IMR-90 (cell line): ENCODE data around the gene TRMT11. TPM values are rescaled to one million over a fixed set of nuclear protein-coding genes. Genes with fewer than 3 reads are reported as not detected.

Experiments
- ATAC-seq: fragments of 200-7000 bp; cut with Tn5 transposase; 2 replicates; pipeline ENCODE4 v1.9.1; 2020; ENCODE audit warnings: low read depth, mild to moderate bottlenecking, moderate library complexity
- BruUV-seq: library from RNA; stranded (reverse); fragments of 400-500 nt; replicated peaks from 2 replicates; lab custom pipeline; 2021; lab: Mats Ljungman, UMichigan
- CTCF ChIA-PET: fragments of 300-600 bp; formaldehyde crosslinking; extraction: SDS; loops from one replicate; lab custom pipeline; 2021; ENCODE audit warnings: antibody characterized with exemption; lab: Yijun Ruan, JAX
- POLR2A ChIA-PET: fragments of 300-600 bp; sonication (Branson Sonifier 250); formaldehyde crosslinking; loops from one replicate; lab custom pipeline; 2022; ENCODE audit warnings: antibody characterized with exemption; ENCODE audit not compliant: unreplicated experiment; lab: Charles Lee
- DNase-seq: peaks from one replicate; pipeline ENCODE4 v3.0.0; 2013
- H2AFZ ChIP-seq: replicated peaks from 2 replicates; pipeline ENCODE3; 2013; ENCODE audit warnings: low read length, mild to moderate bottlenecking; ENCODE audit not compliant: poor library complexity
- H2AK5ac ChIP-seq: 2 replicates; pipeline ENCODE4 v1.6.1; 2013; ENCODE audit warnings: low read depth, low read length, inconsistent platforms
- H2AK9ac ChIP-seq: replicated peaks from 2 replicates; pipeline ENCODE3; 2013; ENCODE audit warnings: mild to moderate bottlenecking, low read depth, low read length, moderate library complexity; ENCODE audit not compliant: poor library complexity
- H2BK120ac ChIP-seq: 2 replicates; pipeline ENCODE4 v1.6.1; 2013; ENCODE audit warnings: low read depth, low read length, inconsistent platforms
- H2BK15ac ChIP-seq: 3 replicates; pipeline ENCODE4 v1.6.1; 2013; ENCODE audit warnings: low read depth, low read length, inconsistent platforms
- H2BK20ac ChIP-seq: 2 replicates; pipeline ENCODE4 v1.6.1; 2013; ENCODE audit warnings: low read depth, mild to moderate bottlenecking, inconsistent platforms, low read length, moderate library complexity
- H2BK5ac ChIP-seq: 2 replicates; pipeline ENCODE4 v1.6.1; 2013; ENCODE audit warnings: mild to moderate bottlenecking, low read depth, low read length, inconsistent platforms; ENCODE audit not compliant: poor library complexity, severe bottlenecking
- H3K14ac ChIP-seq: replicated peaks from 2 replicates; pipeline ENCODE4 v1.6.1; 2013; ENCODE audit warnings: low read depth, low read length, inconsistent platforms
- H3K18ac ChIP-seq: 2 replicates; pipeline ENCODE4 v1.6.1; 2013; ENCODE audit warnings: low read depth, low read length, control low read depth
- H3K23ac ChIP-seq: 2 replicates; pipeline ENCODE4 v1.6.1; 2013; ENCODE audit warnings: low read depth, low read length, inconsistent platforms
- H3K27ac ChIP-seq: 2 replicates; pipeline ENCODE4 v1.5.1; 2013; ENCODE audit warnings: mild to moderate bottlenecking, control low read depth, low read length; ENCODE audit not compliant: insufficient read depth
- H3K27me3 ChIP-seq: 2 replicates; pipeline ENCODE4 v1.6.1; 2013; ENCODE audit warnings: low read length; ENCODE audit not compliant: control insufficient read depth, insufficient read depth
- H3K36me3 ChIP-seq: 2 replicates; pipeline ENCODE4 v1.6.1; 2013; ENCODE audit warnings: low read length, mixed read lengths; ENCODE audit not compliant: control insufficient read depth, insufficient read depth
- H3K4ac ChIP-seq: 2 replicates; pipeline ENCODE4 v1.6.1; 2013; ENCODE audit warnings: low read depth, low read length, inconsistent platforms
- H3K4me1 ChIP-seq: 2 replicates; pipeline ENCODE4 v1.6.1; 2013; ENCODE audit warnings: low read length, mixed read lengths; ENCODE audit not compliant: control insufficient read depth, insufficient read depth
- H3K4me2 ChIP-seq: 2 replicates; pipeline ENCODE4 v1.6.1; 2013; ENCODE audit warnings: low read depth, mild to moderate bottlenecking, control low read depth, low read length, moderate library complexity
- H3K4me3 ChIP-seq: 2 replicates; pipeline ENCODE4 v1.5.1; 2013; ENCODE audit warnings: low read depth, mild to moderate bottlenecking, control low read depth, low read length, moderate library complexity; ENCODE audit not compliant: insufficient read depth
- H3K56ac ChIP-seq: 2 replicates; pipeline ENCODE4 v1.6.1; 2013; ENCODE audit warnings: low read length, inconsistent platforms; ENCODE audit not compliant: insufficient read depth; ENCODE audit errors: extremely low read depth
- H3K79me1 ChIP-seq, 2 experiments: 2 replicates each; pipeline ENCODE4 v1.6.1; 2013; ENCODE audit warnings: low read length in 2 of 2, inconsistent platforms in 1 of 2, low read depth in 1 of 2
- H3K9ac ChIP-seq: 2 replicates; pipeline ENCODE4 v1.6.1; 2013; ENCODE audit warnings: low read depth, low read length, control low read depth
- H3K9me1 ChIP-seq: 2 replicates; pipeline ENCODE4 v1.6.1; 2013; ENCODE audit warnings: low read length, inconsistent platforms; ENCODE audit not compliant: insufficient read depth
- H3K9me3 ChIP-seq: 2 replicates; pipeline ENCODE4 v1.6.1; 2013; ENCODE audit warnings: low read length; ENCODE audit not compliant: control insufficient read depth, insufficient read depth
- H4K20me1 ChIP-seq: 2 replicates; pipeline ENCODE4 v1.6.1; 2013; ENCODE audit warnings: low read length, inconsistent platforms; ENCODE audit not compliant: insufficient read depth
- H4K5ac ChIP-seq: 2 replicates; pipeline ENCODE4 v1.6.1; 2013; ENCODE audit warnings: mild to moderate bottlenecking, low read depth, low read length, control low read depth
- H4K8ac ChIP-seq, 2 experiments: 2 replicates each; pipeline ENCODE4 v1.6.1; 2013; ENCODE audit warnings: low read depth in 2 of 2, low read length in 2 of 2, control low read depth in 1 of 2, inconsistent platforms in 1 of 2
- H4K91ac ChIP-seq: 2 replicates; pipeline ENCODE4 v1.6.1; 2013; ENCODE audit warnings: low read depth, low read length, inconsistent platforms; ENCODE audit not compliant: insufficient read depth
- CEBPB ChIP-seq: IDR thresholded peaks from 2 replicates; pipeline ENCODE4 v1.6.1; 2012; ENCODE audit warnings: low read depth, low read length, improper control_type of control experiment
- RFX5 ChIP-seq: IDR thresholded peaks from 2 replicates; pipeline ENCODE4 v1.8.0; 2012; ENCODE audit warnings: low read depth, mild to moderate bottlenecking, low read length, moderate library complexity
- WGBS, 2 experiments: methylation state at CpG; one replicate each; pipeline versions ENCODE4 v1.1.5 to v1.1.7; 2013; ENCODE audit warnings: missing lambda C conversion rate in 2 of 2; ENCODE audit not compliant: insufficient read length in 1 of 2; ENCODE audit errors: extremely low coverage in 2 of 2; 5-methylcytosine and 5-hydroxymethylcytosine counted together
- dilution Hi-C: fragments of 300-500 bp; cut with HindIII; formaldehyde crosslinking; loops from one replicate; pipeline ENCODE4 v1.14.3; 2018; ENCODE audit warnings: low sequenced_read_pairs; ENCODE audit not compliant: unreplicated experiment
- in situ Hi-C: fragments of 300-500 bp; cut with MboI; formaldehyde crosslinking; loops from 3 replicates; pipeline ENCODE4 v1.14.3; 2019; ENCODE audit warnings: low sequenced_read_pairs, inconsistent platforms, mixed read lengths
- intact Hi-C: fragments of 100-400 bp; cut with micrococcal nuclease; formaldehyde crosslinking; loops from 2 replicates; pipeline ENCODE4 v1.10.0; 2022
- polyA plus RNA-seq, 3 experiments: library from polyadenylated mRNA; depleted of rRNA; stranded (reverse); fragments of >200 nt; gene quantifications; 2 replicates each; pipeline ENCODE4 v1.2.3, GENCODE V29; 2012; ENCODE audit warnings: low replicate concordance in 1 of 3
- total RNA-seq: library from RNA; depleted of rRNA; stranded (reverse); fragments of >200 nt; gene quantifications from 2 replicates; pipeline ENCODE4 v1.2.3, GENCODE V29; 2012
- TF ChIP-seq, protein P1 (sequence below): conservative IDR thresholded peaks from 2 replicates; pipeline ENCODE4 v1.5.1; 2012; ENCODE audit warnings: mild to moderate bottlenecking, low read depth, low read length, improper control_type of control experiment

The TRMT11 gene
- total and polyA plus RNA-seq, 2 of the 4 experiments (the other 2 are of a cell fraction): 14.3 to 19.0 TPM

DNA sequence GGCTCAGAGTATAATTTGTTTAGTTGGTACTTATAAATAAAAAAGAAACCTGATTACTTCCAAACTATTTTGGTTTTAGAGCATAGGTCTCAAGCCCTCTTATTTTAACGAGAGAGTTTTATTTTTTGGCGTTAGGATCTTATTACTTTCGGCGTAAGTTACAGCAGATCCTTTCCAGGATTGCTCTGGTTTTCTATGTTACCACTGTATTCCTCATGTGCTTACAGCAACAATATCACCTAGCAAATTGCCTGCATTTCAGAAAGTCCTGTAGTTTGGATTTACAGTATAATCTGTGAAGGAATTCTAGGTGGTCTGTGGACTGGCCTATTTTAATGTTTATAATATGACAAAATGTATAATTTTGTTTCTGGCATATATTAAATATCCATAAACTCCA lies 54.1 kb downstream of the TRMT11 start:
- Histone ChIP-seq H3K27me3 (no peaks in the 10 kb centered on the region), H3K9me1 (0 out of 2 replicates have a peak, but pooled peaks cover 3% of the 10 kb centered on the region), H4K91ac (0 out of 2 replicates have a peak overlapping the region, but pooled peaks have one; percentile 62), H3K9ac (no peak overlapping the region), H4K20me1 (no peaks in the 10 kb centered on the region), H3K14ac (peak overlapping the region; percentile 72; the same call in 1 of the 2 replicates), H3K36me3 (no peaks in the 10 kb centered on the region; the same call in 1 of the 2 replicates), H3K4me2 (no peak overlapping the region), H2BK120ac (peak overlapping the region; percentile 81), H3K4me1 (peaks cover 8% of the 10 kb centered on the region; the same call in 1 of the 2 replicates), H3K4ac (peak overlapping the region; percentile 46; the same call in 1 of the 2 replicates), H2AK9ac (no peak overlapping the region), H2BK15ac (peak overlapping the region; percentile 95; the same call in 2 of the 3 replicates), H2AK5ac (no peak overlapping the region), H2BK20ac (peak overlapping the region; percentile 64; the same call in 1 of the 2 replicates), H3K18ac (peak overlapping the region; percentile 33; the same call in 1 of the 2 replicates), H3K4me3 (no peak overlapping the region), H4K5ac (peak overlapping the region; percentile 32; the same call in 1 of the 2 replicates), H2BK5ac (peak overlapping the region; percentile 79), H2AFZ (no peak overlapping the region), H3K27ac (no peak overlapping the region), H3K79me1 (0 out of 4 replicates have a peak, but pooled peaks cover 0 to 3% of the 10 kb centered on the region in 2 experiments), H4K8ac (peak overlapping the region in 1 of 2 experiments; percentile 56; a peak in 2 of 4 replicates), H3K9me3 (no peaks in the 10 kb centered on the region), H3K56ac (no peak overlapping the region; the same call in 1 of the 2 replicates), H3K23ac (no peak overlapping the region)
- dilution Hi-C loops: no loop called here
- ATAC-seq (0 out of 2 replicates have a peak, but pooled peaks have one; percentile 6), DNase-seq (no peak)
- BruUV-seq: no TSS peak
- ChIA-PET CTCF (no interaction called here), POLR2A (no interaction called here)
- intact Hi-C loops: no loop called here
- WGBS, 2 experiments: no CpG with 5 or more reads among the region's 4 CpGs
- in situ Hi-C loops: loop anchor here (25.0 kb wide), 2 partner anchors 297 to 1072 kb away; partner anchors contain the start of genes CENPW and RSPO3
- TF ChIP-seq, protein P1, sequence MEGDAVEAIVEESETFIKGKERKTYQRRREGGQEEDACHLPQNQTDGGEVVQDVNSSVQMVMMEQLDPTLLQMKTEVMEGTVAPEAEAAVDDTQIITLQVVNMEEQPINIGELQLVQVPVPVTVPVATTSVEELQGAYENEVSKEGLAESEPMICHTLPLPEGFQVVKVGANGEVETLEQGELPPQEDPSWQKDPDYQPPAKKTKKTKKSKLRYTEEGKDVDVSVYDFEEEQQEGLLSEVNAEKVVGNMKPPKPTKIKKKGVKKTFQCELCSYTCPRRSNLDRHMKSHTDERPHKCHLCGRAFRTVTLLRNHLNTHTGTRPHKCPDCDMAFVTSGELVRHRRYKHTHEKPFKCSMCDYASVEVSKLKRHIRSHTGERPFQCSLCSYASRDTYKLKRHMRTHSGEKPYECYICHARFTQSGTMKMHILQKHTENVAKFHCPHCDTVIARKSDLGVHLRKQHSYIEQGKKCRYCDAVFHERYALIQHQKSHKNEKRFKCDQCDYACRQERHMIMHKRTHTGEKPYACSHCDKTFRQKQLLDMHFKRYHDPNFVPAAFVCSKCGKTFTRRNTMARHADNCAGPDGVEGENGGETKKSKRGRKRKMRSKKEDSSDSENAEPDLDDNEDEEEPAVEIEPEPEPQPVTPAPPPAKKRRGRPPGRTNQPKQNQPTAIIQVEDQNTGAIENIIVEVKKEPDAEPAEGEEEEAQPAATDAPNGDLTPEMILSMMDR: no peak
- TF ChIP-seq CEBPB (no peak), RFX5 (no peak)
